HEK293 (cell line): ENCODE results near the gene MOB2.
"Not testable (repeated sequence)": the region's sequence is repeated elsewhere in the genome, so short reads cannot be mapped to it uniquely, and the experiment has no call there.

Source experiments
- ZNF274 ChIP-seq, 2 experiments: fragments of 200-500 bp in 1 of 2; fragments of 450-650 bp in 1 of 2; sonication (Bioruptor generic) in 1 of 2; formaldehyde crosslinking in 1 of 2; IDR thresholded peaks; 2 replicates each; pipeline versions ENCODE4 v1.5.1 to v1.6.1; 2014 to 2016; ENCODE audit warnings: borderline replicate concordance in 1 of 2, inconsistent platforms in 1 of 2, low read length in 1 of 2, missing biosample characterization in 1 of 2, missing genetic modification characterization in 1 of 2
- ZNF660 ChIP-seq: fragments of 450-650 bp; IDR thresholded peaks from 2 replicates; pipeline ENCODE4 v1.5.1; 2018; ENCODE audit warnings: missing biosample characterization, mild to moderate bottlenecking, missing genetic modification characterization
- TF ChIP-seq, protein P1 (sequence below): fragments of 450-650 bp; formaldehyde crosslinking; IDR thresholded peaks from 2 replicates; pipeline ENCODE4 v1.5.1; 2016; ENCODE audit warnings: missing biosample characterization, missing genetic modification characterization, low read depth

DNA sequence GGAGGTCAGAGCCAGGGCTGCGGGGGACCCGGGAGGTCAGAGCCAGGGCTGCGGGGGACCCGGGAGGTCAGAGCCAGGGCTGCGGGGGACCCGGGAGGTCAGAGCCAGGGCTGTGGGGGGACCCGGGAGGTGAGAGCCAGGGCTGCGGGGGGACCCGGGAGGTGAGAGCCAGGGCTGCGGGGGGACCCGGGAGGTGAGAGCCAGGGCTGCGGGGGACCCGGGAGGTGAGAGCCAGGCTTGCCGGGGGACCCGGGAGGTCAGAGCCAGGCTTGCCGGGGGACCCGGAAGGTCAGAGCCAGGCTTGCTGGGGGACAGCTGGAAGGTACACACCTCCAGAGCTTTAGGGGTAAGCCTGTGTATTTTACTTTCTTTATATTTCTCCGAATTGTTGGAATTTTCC, 23.8 kb upstream of the MOB2 start:
- TF ChIP-seq, protein P1, sequence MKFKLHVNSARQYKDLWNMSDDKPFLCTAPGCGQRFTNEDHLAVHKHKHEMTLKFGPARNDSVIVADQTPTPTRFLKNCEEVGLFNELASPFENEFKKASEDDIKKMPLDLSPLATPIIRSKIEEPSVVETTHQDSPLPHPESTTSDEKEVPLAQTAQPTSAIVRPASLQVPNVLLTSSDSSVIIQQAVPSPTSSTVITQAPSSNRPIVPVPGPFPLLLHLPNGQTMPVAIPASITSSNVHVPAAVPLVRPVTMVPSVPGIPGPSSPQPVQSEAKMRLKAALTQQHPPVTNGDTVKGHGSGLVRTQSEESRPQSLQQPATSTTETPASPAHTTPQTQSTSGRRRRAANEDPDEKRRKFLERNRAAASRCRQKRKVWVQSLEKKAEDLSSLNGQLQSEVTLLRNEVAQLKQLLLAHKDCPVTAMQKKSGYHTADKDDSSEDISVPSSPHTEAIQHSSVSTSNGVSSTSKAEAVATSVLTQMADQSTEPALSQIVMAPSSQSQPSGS (tag by site-specific recombination) = not testable (repeated sequence)
- TF ChIP-seq ZNF660 (tag by site-specific recombination); ZNF274 (IDR thresholded peaks at IDR 0.05; ENCODE audit: low read length); ZNF274 (tag by site-specific recombination; IDR thresholded peaks at IDR 0.05; ENCODE audit: borderline replicate concordance): not testable (repeated sequence)
